Spinal cord (tissue), 10 donors: ENCODE data around the gene TMEM179. TPM values are rescaled to one million over a fixed set of nuclear protein-coding genes. Genes with fewer than 3 reads are reported as not detected.
A peak's percentile ranks its signal among the peaks of the same experiment; 100 is the strongest.

Experiments used
- DNase-seq, 6 donors: peaks; one replicate each; pipeline versions ENCODE4 v3.0.0 to v3.0.0-alpha.2; 2013 to 2015; ENCODE audit warnings: low spot score in 6 of 6, low read depth in 4 of 6
- H3K27ac ChIP-seq: one replicate; pipeline ENCODE4 v1.5.1; 2013; ENCODE audit warnings: low read depth, low read length, control low read depth
- H3K27me3 ChIP-seq: one replicate; pipeline ENCODE4 v1.6.1; 2013; ENCODE audit warnings: low read length; ENCODE audit not compliant: control insufficient read depth, insufficient read depth
- H3K36me3 ChIP-seq: one replicate; pipeline ENCODE4 v1.6.1; 2013; ENCODE audit warnings: low read length; ENCODE audit not compliant: control insufficient read depth, insufficient read depth
- H3K4me1 ChIP-seq: one replicate; pipeline ENCODE4 v1.6.1; 2013; ENCODE audit warnings: low read length; ENCODE audit not compliant: control insufficient read depth, insufficient read depth
- H3K4me3 ChIP-seq: one replicate; pipeline ENCODE4 v1.5.1; 2013; ENCODE audit warnings: low read depth, low read length, control low read depth
- H3K9me3 ChIP-seq: one replicate; pipeline ENCODE4 v1.6.1; 2013; ENCODE audit warnings: low read length; ENCODE audit not compliant: control insufficient read depth, insufficient read depth
- WGBS: methylation state at CpG from one replicate; pipeline ENCODE4 v1.1.5; 2013; ENCODE audit warnings: missing lambda C conversion rate; ENCODE audit not compliant: insufficient coverage; 5-methylcytosine and 5-hydroxymethylcytosine counted together
- polyA plus RNA-seq, 2 donors: library from polyadenylated mRNA; unstranded; fragments of 120-200 nt; gene quantifications; one replicate each; pipeline ENCODE4 v1.2.1, GENCODE V29; 2013; ENCODE audit not compliant: insufficient read length in 2 of 2
- total RNA-seq, 2 donors: library from RNA; depleted of rRNA in 1 of 2; stranded (reverse); fragments of 120-200 nt in 1 of 2; fragments of >200 nt in 1 of 2; gene quantifications; one replicate each; pipeline versions ENCODE4 v1.2.3 to v1.2.4, GENCODE V29; 2013 to 2014
- donor health status: healthy.

TMEM179 gene
- total and polyA plus RNA-seq, 4 donors, result 9.4 to 65.5 (median 39.0) TPM

DNA sequence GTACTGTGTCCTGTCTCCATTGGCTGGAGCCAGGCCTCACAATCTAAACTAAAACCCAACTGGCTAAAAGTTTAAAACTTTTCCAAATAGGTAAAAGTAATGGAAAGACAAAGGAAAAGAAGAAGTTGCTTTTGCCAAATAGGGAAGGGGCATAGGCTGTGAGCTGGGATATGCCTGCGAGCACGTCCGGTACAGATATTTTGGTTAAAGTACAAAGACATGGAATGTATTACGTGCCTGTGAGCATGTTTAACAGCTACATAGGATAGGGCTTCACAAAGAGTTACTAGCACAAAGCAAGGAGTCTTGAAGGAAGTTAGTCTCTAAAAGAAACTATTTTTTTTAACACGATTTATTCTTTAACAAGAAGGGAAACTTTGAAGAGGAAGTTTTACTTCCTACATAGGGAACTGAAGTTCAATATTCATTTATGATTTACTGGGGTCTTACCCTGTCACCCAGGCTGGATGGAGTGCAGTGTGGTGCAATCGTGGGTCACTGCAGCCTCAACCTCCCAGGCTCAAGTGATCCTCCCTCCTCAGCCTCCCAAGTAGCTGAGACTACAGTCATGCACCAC is 43.0 kb upstream of the TMEM179 start:
- Histone ChIP-seq H3K9me3 (no peaks in the 10 kb centered on the region), H3K4me1 (peaks cover 12% of the 10 kb centered on the region), H3K4me3 (no peak overlapping the region), H3K36me3 (peaks cover 6% of the 10 kb centered on the region), H3K27ac (no peak overlapping the region), H3K27me3 (no peaks in the 10 kb centered on the region)
- 92% methylated on average over 4 of the region's 6 CpGs for WGBS
- DNase-seq, result no peak

DNA sequence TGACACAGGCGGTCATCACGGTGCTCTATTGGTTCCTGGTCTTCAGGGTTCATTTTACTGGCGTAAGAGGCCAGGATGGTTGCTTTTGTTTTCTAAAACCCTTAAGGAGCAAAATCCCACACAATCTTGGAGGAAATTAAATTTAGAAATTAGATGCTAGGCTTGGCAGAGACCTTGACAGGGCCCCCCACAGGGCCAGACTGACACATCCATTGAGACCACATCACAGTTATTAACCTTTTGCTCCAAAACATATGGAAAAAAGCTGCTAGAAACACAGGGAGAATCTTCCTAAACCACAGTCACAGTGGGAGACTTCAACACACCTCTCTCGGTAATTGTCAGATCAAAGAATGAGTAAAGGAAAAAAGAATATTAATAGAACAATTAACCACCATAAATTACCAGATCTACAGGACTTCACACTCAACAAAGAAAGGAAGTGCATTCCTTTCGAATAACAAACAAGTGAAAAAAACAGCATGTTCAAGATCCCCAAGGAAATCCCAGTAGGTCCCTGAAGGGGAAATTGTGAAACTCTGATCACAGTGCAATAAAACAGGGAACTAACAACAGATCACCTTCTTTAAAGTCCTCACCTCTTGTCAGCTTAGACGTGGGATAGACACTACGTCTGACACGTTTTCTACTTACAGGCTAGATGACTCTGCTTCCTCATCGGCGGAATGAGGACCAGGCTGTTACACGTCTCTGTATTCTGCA is 40.2 kb upstream of the TMEM179 start:
- Histone ChIP-seq H3K27me3 (no peaks in the 10 kb centered on the region), H3K27ac (no peak overlapping the region), H3K4me1 (peaks cover 7% of the 10 kb centered on the region), H3K4me3 (no peak overlapping the region), H3K9me3 (no peaks in the 10 kb centered on the region), H3K36me3 (no peaks in the 10 kb centered on the region)
- no peak for DNase-seq
- WGBS, result 47% methylated on average over 6 of the region's 11 CpGs

DNA sequence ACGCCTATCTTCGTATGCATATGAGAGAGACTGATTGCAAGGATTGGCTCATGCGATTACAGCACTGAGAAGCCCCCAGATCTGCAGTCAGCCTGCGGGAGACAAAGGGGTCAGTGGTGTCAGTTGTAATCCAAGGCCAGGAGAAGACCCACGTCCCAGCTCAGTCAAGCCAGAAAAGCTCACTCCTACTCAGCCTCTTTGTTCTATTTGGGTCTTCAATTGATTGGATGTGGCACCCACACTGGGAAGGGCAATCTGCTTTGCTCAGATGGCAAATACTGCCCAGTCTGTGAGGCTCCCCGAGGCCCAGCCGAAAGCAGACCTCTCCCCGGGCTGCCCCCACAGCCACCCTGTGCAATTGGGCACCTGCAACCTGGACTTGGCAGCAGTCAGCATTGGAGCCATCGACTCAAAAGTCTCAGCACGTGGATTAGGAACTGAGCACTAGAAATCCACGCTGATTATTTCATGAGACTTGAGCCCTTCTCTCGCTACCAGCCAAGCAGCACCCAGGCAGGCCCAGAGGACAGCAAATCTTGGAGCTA is 39.6 kb upstream of the TMEM179 start:
- 60% methylated on average over 12 of the region's 12 CpGs for WGBS

DNA sequence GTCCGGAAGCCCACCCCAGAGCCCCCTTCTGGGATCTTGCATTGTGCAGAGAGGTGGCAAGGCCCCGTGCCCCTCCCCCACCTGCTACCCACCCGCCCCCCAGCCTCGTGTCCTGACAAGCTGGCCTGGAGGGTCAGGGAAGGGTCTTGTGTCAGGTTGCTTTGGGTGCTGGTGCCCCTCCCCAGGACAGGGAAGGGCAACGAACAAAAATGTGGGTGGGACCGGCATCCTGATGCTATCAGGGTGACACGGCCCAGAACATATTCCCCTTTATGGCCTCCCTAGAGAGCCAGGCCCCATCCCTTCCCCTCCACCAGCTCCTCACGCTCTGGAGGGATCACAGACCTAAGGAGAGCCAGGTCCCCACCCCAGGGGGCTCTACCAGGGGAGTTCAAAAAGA is 38.7 kb upstream of the TMEM179 start:
- no peak for DNase-seq
- no peak overlapping the region for H3K27ac ChIP-seq
- H3K36me3 ChIP-seq, result no peaks in the 10 kb centered on the region
- no peak overlapping the region for H3K4me3 ChIP-seq
- H3K27me3 ChIP-seq, result peaks cover 6% of the 10 kb centered on the region
- 60% methylated on average over 2 of the region's 8 CpGs for whole genome bisulfite sequencing
- H3K9me3 ChIP-seq, result no peaks in the 10 kb centered on the region
- H3K4me1 ChIP-seq, result peaks cover 14% of the 10 kb centered on the region

More for the DNA sequence above, 39.6 kb upstream of the TMEM179 start:
- H3K27ac ChIP-seq, result no peak overlapping the region
- H3K9me3 ChIP-seq, result no peaks in the 10 kb centered on the region
- no peak overlapping the region for H3K4me3 ChIP-seq
- peaks cover 9% of the 10 kb centered on the region for H3K4me1 ChIP-seq
- H3K27me3 ChIP-seq, result peaks cover 2% of the 10 kb centered on the region
- no peaks in the 10 kb centered on the region for H3K36me3 ChIP-seq
- no peak for DNase-seq

DNA sequence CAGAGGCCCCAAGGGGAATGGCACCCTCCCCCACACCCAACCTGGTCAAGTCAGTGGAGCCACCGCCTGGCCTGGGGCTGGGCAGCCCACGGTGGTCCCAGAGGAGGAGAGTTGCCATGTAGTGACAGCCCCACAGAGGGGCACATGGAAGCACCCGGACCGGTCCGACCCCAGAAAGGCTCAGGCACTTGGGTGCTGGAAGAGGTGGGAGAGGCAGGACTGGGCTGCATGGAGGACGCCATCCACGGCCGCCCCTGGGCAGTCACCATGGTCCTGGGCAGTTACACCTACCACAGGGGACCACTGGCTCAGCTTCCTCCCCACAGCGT is 37.9 kb upstream of the TMEM179 start:
- peaks cover 6% of the 10 kb centered on the region for H3K27me3 ChIP-seq
- no peaks in the 10 kb centered on the region for H3K9me3 ChIP-seq
- WGBS, result 88% methylated on average over 6 of the region's 9 CpGs
- no peak overlapping the region for H3K27ac ChIP-seq
- no peak overlapping the region for H3K4me3 ChIP-seq
- DNase-seq, result no peak
- H3K36me3 ChIP-seq, result no peaks in the 10 kb centered on the region
- peaks cover 15% of the 10 kb centered on the region for H3K4me1 ChIP-seq

DNA sequence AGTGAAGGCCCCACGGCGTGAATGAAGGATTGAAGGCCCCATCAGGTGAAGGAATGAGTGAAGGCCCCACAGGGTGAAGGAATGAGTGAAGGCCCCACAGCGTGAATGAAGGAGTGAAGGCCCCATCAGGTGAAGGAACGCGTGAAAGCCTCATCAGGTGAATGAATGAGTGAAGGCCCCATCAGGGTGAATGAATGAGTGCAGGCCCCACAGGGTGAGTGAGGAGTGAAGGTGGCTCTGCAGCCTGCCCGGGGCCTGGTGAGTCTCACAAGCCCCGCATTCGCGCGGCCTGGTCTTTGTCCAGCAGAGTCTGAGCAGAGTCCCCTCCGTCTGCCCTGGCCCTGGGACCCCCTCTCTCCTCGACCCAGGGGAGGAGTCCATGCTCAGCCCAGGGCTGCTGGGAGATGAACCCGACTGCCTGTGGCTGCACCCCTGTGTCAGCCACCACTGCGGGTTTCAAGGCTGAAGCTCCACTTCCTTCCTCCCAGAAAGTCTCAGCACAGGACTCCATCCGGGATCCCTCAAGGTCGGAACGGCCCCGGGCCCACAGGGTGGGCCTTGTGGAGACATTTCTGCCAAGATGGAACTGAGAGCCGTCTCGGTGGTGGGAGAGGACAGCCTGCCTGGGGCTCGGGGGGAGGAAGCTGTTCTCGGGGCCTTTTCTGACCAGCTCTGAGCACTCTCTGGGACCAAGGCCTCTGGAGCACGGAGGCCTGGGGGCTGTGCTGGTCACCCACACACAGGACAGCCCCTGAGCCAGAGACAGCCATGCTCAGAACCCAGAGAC is 37.4 kb upstream of the TMEM179 start:
- no peak overlapping the region for H3K4me3 ChIP-seq
- WGBS, result 86% methylated on average over 19 of the region's 23 CpGs
- no peak for DNase-seq
- H3K9me3 ChIP-seq, result no peaks in the 10 kb centered on the region
- H3K36me3 ChIP-seq, result no peaks in the 10 kb centered on the region
- H3K4me1 ChIP-seq, result peaks cover 15% of the 10 kb centered on the region
- H3K27me3 ChIP-seq, result peaks cover 6% of the 10 kb centered on the region
- no peak overlapping the region for H3K27ac ChIP-seq

DNA sequence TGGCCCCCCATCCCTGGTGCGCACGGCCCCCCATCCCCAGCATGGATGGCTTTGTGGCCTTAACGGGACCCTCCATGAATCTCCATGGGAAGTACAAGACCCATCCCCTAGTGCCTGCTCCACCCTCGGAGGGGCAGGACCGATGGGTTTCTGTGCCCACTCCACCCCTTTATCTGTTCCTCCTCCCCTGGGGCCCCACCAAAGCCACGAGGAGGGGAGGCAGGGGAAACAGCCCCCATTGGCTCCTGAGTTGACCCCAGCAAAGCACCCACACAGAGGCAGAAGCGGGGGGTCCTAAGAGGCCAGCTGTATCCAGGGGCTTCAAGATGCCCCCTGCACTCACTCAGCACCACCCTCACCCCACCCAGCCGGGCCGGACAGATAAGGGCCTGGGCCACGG is 36.1 kb upstream of the TMEM179 start:
- no peaks in the 10 kb centered on the region for H3K9me3 ChIP-seq
- no peak overlapping the region for H3K4me3 ChIP-seq
- peaks cover 6% of the 10 kb centered on the region for H3K27me3 ChIP-seq
- H3K36me3 ChIP-seq, result no peaks in the 10 kb centered on the region
- no peak for DNase-seq
- peaks cover 15% of the 10 kb centered on the region for H3K4me1 ChIP-seq
- H3K27ac ChIP-seq, result no peak overlapping the region
- WGBS, result 71% methylated on average over 7 of the region's 10 CpGs

DNA sequence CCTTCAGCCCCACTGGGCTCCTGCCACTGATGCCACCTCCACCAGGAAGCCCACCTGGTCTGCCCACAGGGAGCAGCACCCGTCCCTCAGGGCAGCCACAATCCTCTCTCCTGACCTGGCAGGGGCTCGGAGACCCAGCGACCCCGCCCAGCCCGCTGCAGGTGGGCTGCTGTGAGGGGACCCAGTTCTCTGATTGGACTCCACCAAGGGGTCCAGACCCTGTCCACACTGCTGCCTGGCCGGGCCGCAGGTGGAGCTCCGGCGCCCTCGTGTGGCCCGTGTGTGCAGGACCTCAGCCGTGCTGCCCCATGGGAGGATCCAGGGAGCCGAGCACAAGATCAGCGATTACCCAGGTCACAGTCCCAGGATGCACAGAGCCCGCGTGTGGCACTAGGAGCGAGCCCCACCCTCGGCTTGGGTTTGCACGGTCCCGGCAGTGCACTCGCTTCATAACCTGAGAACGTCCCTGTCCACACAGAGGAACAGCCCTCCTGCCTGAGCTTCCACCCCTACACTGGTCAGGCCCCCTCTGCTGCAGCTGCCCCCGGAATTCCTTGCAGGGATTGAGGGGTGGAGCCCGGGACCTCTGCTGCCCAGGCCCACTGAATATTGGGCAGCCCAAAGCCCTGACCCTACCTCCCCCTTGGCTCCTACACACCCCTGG is 35.4 kb upstream of the TMEM179 start:
- peaks cover 6% of the 10 kb centered on the region for H3K27me3 ChIP-seq
- H3K4me1 ChIP-seq, result peaks cover 15% of the 10 kb centered on the region
- H3K27ac ChIP-seq, result no peak overlapping the region
- no peaks in the 10 kb centered on the region for H3K9me3 ChIP-seq
- DNase-seq, result peak in 3 of 6 donors; percentile 30 to 83 (median 83)
- 7% methylated on average over 22 of the region's 24 CpGs for WGBS
- H3K36me3 ChIP-seq, result no peaks in the 10 kb centered on the region
- no peak overlapping the region for H3K4me3 ChIP-seq

DNA sequence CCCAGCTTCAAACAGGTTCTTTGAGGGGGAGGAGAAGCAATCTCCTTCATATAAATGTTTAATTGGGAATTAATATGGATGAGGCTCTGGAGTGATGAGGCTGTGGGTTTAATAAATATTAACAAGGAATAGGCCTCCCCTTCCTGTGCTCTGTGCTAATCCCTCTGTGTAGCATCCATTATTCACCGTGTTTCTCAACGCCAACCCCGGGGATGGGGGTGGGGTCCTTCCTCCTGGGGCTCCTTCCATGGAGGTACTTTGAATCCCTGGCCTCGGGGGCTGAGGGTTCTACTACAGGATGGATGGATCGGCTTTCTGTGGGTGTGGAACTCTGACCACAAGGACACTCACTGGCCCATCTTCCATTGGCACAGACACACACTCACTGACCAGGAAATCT is 34.9 kb upstream of the TMEM179 start:
- Histone ChIP-seq H3K4me1 (peaks cover 15% of the 10 kb centered on the region), H3K27me3 (peaks cover 6% of the 10 kb centered on the region), H3K4me3 (no peak overlapping the region), H3K36me3 (no peaks in the 10 kb centered on the region), H3K9me3 (no peaks in the 10 kb centered on the region), H3K27ac (no peak overlapping the region)
- no CpG with 5 or more reads among the region's 5 CpGs for WGBS
- peak in 2 of 6 donors; percentile 18 to 45 for DNase-seq
